Effector memory CD8-positive, alpha-beta T cell (primary cell): ENCODE measurements around the gene CBFB.
"Not testable (repeated sequence)": the region's sequence is repeated elsewhere in the genome, so short reads cannot be mapped to it uniquely, and the experiment has no call there.

Experiments
- ATAC-seq: fragments of 150-1000 bp; cut with Tn5 transposase; replicated peaks from 2 replicates; pipeline ENCODE4 v1.10.0; 2021; ENCODE audit warnings: mild to moderate bottlenecking, moderate library complexity
- DNase-seq, 3 experiments: peaks; one replicate each; pipeline ENCODE4 v3.0.0; 2021
- H3K27ac Mint-ChIP-seq, 2 donors: one replicate each; pipeline ENCODE4 v1.8.0; 2022; ENCODE audit warnings: mild to moderate bottlenecking in 2 of 2, mixed read lengths in 2 of 2, moderate library complexity in 2 of 2
- H3K27me3 Mint-ChIP-seq, 2 donors: one replicate each; pipeline ENCODE4 v1.8.0; 2022; ENCODE audit warnings: mixed read lengths in 2 of 2
- H3K36me3 Mint-ChIP-seq: one replicate; pipeline ENCODE4 v1.8.0; 2022; ENCODE audit warnings: mild to moderate bottlenecking, moderate library complexity, mixed read lengths; ENCODE audit not compliant: insufficient read depth
- H3K4me1 Mint-ChIP-seq, 2 donors: one replicate each; pipeline ENCODE4 v1.8.0; 2022; ENCODE audit warnings: low read depth in 2 of 2, mixed read lengths in 2 of 2
- H3K4me3 Mint-ChIP-seq, 2 donors: one replicate each; pipeline ENCODE4 v1.8.0; 2022; ENCODE audit warnings: mild to moderate bottlenecking in 2 of 2, mixed read lengths in 2 of 2, moderate library complexity in 2 of 2
- H3K9me3 Mint-ChIP-seq, 2 donors: one replicate each; pipeline ENCODE4 v1.8.0; 2022; ENCODE audit warnings: mixed read lengths in 2 of 2
- total RNA-seq, 9 experiments: gene quantifications; one replicate each; lab custom pipeline; 2026; lab: John Stamatoyannopoulos, UW

Gene CBFB
- 65.3 to 284 (median 163) reads per million in 9 experiments for total RNA-seq

- peaks cover 9 to 30% of the 10 kb centered on the region in 2 donors for H3K4me1 Mint-ChIP-seq
- peak within 1 kb of the TSS; percentile 91 to 92 for H3K27ac Mint-ChIP-seq
- ATAC-seq (peak; percentile 85), DNase-seq (peak; percentile 90)
- no peaks in the 10 kb centered on the region for H3K27me3 Mint-ChIP-seq
- H3K4me3 Mint-ChIP-seq = peak within 1 kb of the TSS; percentile 83 to 84
- peaks cover 25% of the 10 kb centered on the region for H3K36me3 Mint-ChIP-seq
- H3K9me3 Mint-ChIP-seq = no peaks in the 10 kb centered on the region
Measured at GRCh38 chr16:67028696-67029253, at the start of gene CBFB. TSS of gene CBFB (plus strand) at chr16:67029149. CDS start at chr16:67029408, 259 bp downstream.

GRCh38 chr16:66983033-66983432 is 45.9 kb upstream of the CBFB start:
- H3K4me1 Mint-ChIP-seq = peaks cover 11 to 17% of the 10 kb centered on the region in 2 donors
- peaks cover 4% of the 10 kb centered on the region for H3K36me3 Mint-ChIP-seq

GRCh38 chr16:66984892-66985311 is 44.0 kb upstream of the CBFB start:
- Mint-ChIP-seq H3K27ac (peak overlapping the region; percentile 85 to 93), H3K4me1 (peaks cover 11 to 17% of the 10 kb centered on the region in 2 donors), H3K36me3 (no peaks in the 10 kb centered on the region), H3K27me3 (no peaks in the 10 kb centered on the region), H3K4me3 (no peak overlapping the region), H3K9me3 (no peaks in the 10 kb centered on the region)
- ATAC-seq (peak; percentile 32), DNase-seq (no peak)

More at GRCh38 chr16:66983033-66983432, 45.9 kb upstream of the CBFB start:
- H3K9me3 Mint-ChIP-seq = no peaks in the 10 kb centered on the region
- no peak overlapping the region for H3K27ac Mint-ChIP-seq
- ATAC-seq (no peak), DNase-seq (no peak)
- H3K27me3 Mint-ChIP-seq = no peaks in the 10 kb centered on the region
- H3K4me3 Mint-ChIP-seq = no peak overlapping the region

- Mint-ChIP-seq H3K36me3 (no peaks in the 10 kb centered on the region), H3K4me3 (no peak overlapping the region), H3K9me3 (no peaks in the 10 kb centered on the region), H3K27ac (no peak overlapping the region), H3K27me3 (no peaks in the 10 kb centered on the region), H3K4me1 (peaks cover 11 to 17% of the 10 kb centered on the region in 2 donors)
- ATAC-seq = no peak
- no peak for DNase-seq
Measured at GRCh38 chr16:66986559-66986958, 42.4 kb upstream of the CBFB start.

GRCh38 chr16:66988197-66988788 is 40.7 kb upstream of the CBFB start, which contains the start of gene CES4A:
TSS of gene CES4A (plus strand) at chr16:66988589. CDS start at chr16:66988773, 184 bp downstream.
- H3K9me3 Mint-ChIP-seq = no peaks in the 10 kb centered on the region
- no peak for ATAC-seq
- no peak for DNase-seq
- H3K27ac Mint-ChIP-seq = no peak within 1 kb of the TSS
- H3K36me3 Mint-ChIP-seq = no peaks in the 10 kb centered on the region
- no peaks in the 10 kb centered on the region for H3K27me3 Mint-ChIP-seq
- H3K4me3 Mint-ChIP-seq = no peak within 1 kb of the TSS
- peaks cover 11 to 13% of the 10 kb centered on the region in 2 donors for H3K4me1 Mint-ChIP-seq

GRCh38 chr16:66991545-66992077 is 37.3 kb upstream of the CBFB start:
- Mint-ChIP-seq H3K27ac (no peak overlapping the region), H3K4me3 (no peak overlapping the region), H3K4me1 (no peaks in the 10 kb centered on the region), H3K9me3 (no peaks in the 10 kb centered on the region), H3K36me3 (no peaks in the 10 kb centered on the region), H3K27me3 (no peaks in the 10 kb centered on the region)
- ATAC-seq (no peak), DNase-seq (no peak)

GRCh38 chr16:66993558-66993957 is 35.4 kb upstream of the CBFB start:
- DNase-seq, H3K36me3 Mint-ChIP-seq, H3K4me3 Mint-ChIP-seq, H3K4me1 Mint-ChIP-seq, H3K27ac Mint-ChIP-seq, ATAC-seq, H3K27me3 Mint-ChIP-seq, H3K9me3 Mint-ChIP-seq: not testable (repeated sequence)

- Mint-ChIP-seq H3K27ac (no peak overlapping the region), H3K9me3 (no peaks in the 10 kb centered on the region), H3K27me3 (no peaks in the 10 kb centered on the region), H3K4me3 (no peak overlapping the region), H3K36me3 (no peaks in the 10 kb centered on the region), H3K4me1 (peaks cover 6 to 7% of the 10 kb centered on the region in 2 donors)
- DNase-seq (no peak), ATAC-seq (no peak)
Measured at GRCh38 chr16:66996324-66996982, 32.5 kb upstream of the CBFB start.

- peaks cover 10 to 13% of the 10 kb centered on the region in 2 donors for H3K4me1 Mint-ChIP-seq
- no peak overlapping the region for H3K4me3 Mint-ChIP-seq
- no peak overlapping the region for H3K27ac Mint-ChIP-seq
- DNase-seq = no peak
- no peaks in the 10 kb centered on the region for H3K36me3 Mint-ChIP-seq
- no peak for ATAC-seq
- H3K9me3 Mint-ChIP-seq = no peaks in the 10 kb centered on the region
- H3K27me3 Mint-ChIP-seq = no peaks in the 10 kb centered on the region
Measured at GRCh38 chr16:66996983-66997358, 32.0 kb upstream of the CBFB start.

- Mint-ChIP-seq H3K27me3 (no peaks in the 10 kb centered on the region), H3K4me1 (peaks cover 15 to 18% of the 10 kb centered on the region in 2 donors), H3K9me3 (no peaks in the 10 kb centered on the region), H3K4me3 (peak overlapping the region; percentile 58 to 62), H3K27ac (peak overlapping the region; percentile 52 to 54), H3K36me3 (peaks cover 3% of the 10 kb centered on the region)
- DNase-seq = peak; percentile 33 to 51 (median 44)
- peak; percentile 77 for ATAC-seq
Measured at GRCh38 chr16:67000384-67001351, 28.3 kb upstream of the CBFB start.

GRCh38 chr16:67001726-67002125 is 27.2 kb upstream of the CBFB start:
- no peak for ATAC-seq
- Mint-ChIP-seq H3K9me3 (no peaks in the 10 kb centered on the region), H3K27me3 (peaks cover 0 to 3% of the 10 kb centered on the region in 2 donors), H3K36me3 (peaks cover 5% of the 10 kb centered on the region), H3K27ac (peak overlapping the region; percentile 44 to 63), H3K4me3 (peak overlapping the region; percentile 58 to 62), H3K4me1 (peaks cover 15 to 18% of the 10 kb centered on the region in 2 donors)
- DNase-seq = no peak

GRCh38 chr16:67006930-67007658 is 21.9 kb upstream of the CBFB start:
- Mint-ChIP-seq H3K36me3 (peaks cover 9% of the 10 kb centered on the region), H3K4me1 (peaks cover 4% of the 10 kb centered on the region in 2 donors), H3K9me3 (no peaks in the 10 kb centered on the region), H3K27ac (no peak overlapping the region), H3K4me3 (no peak overlapping the region), H3K27me3 (peaks cover 0 to 9% of the 10 kb centered on the region in 2 donors)
- ATAC-seq (no peak), DNase-seq (no peak)
